GM12892 (cell line): ENCODE results near the gene ALDOB.

Experiments
- POLR2A ChIP-seq: IDR thresholded peaks from 2 replicates; pipeline ENCODE4 v1.6.1; 2011; ENCODE audit warnings: low read depth, low read length, control low read depth
- POLR2AphosphoS5 ChIP-seq: IDR thresholded peaks from 2 replicates; pipeline ENCODE4 v1.6.1; 2011; ENCODE audit warnings: low read depth, low read length, control low read depth

- TF ChIP-seq POLR2A (0 out of 2 replicates have a peak, but pooled peaks have one; percentile 33), POLR2AphosphoS5 (no peak)
These were observed 26.5 kb downstream of the ALDOB start for GRCh38 chr9:101409079-101409477.
